GM18505 (cell line): ENCODE measurements around the gene PLD4.
A peak's percentile ranks its signal among the peaks of the same experiment; 100 is the strongest.

Experiments used
- ATAC-seq: cut with Tn5 transposase; IDR thresholded peaks from one replicate; pipeline ENCODE4 v1.9.1; 2021; ENCODE audit not compliant: unreplicated experiment
- POLR2A ChIP-seq: IDR thresholded peaks from 4 replicates; pipeline ENCODE4 v1.6.1; 2011; ENCODE audit warnings: borderline replicate concordance; ENCODE audit not compliant: insufficient read depth, insufficient read length; ENCODE audit errors: extremely low read depth

PLD4 gene

GRCh38 chr14:104924421-104925213, at the start of gene PLD4:
TSS of gene PLD4 (plus strand) at chr14:104924879. CDS start at chr14:104927141, 2,262 bp downstream.
- peak; percentile 41 for TF ChIP-seq POLR2A
- no peak for ATAC-seq

DNA sequence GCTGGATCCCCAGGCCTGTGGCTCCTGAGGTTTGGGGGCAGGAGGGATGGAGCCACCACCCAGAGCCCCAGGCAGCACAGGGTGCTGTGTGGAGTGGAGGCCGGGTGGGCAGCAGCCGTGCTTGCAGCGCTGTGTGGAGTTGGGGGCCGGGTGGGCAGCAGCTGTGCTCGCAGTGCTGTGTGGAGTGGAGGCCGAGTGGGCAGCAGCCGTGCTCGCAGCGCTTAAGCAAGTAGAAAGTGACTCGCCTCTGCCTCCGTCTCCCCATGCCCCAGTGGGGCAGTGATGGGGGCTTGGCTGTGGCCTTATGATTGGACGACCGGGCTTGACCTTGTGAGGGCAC, 49.3 kb upstream of the PLD4 start:
- no peak for ATAC-seq
- no peak for TF ChIP-seq POLR2A

DNA sequence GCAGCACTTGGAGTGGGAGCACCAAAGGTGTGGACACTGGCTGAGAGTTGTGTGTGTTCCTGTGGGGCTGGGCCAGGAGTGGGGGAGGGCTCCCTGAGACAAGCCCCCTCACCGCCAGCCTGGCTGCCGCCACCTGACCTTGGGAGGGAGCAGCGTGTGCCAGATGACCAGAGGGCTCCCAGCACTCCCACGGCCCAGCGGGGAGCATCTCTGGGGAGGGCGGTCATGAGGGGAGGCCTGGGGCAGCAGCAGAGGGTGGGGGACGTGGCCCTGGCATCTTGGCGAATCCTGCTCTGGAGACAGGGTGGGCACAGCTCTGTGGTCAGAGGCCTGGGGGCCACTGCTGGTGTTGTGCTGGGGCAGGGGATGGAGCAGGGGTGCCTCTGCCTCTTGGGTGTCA, 48.9 kb upstream of the PLD4 start:
- no peak for ATAC-seq
- no peak for TF ChIP-seq POLR2A

DNA sequence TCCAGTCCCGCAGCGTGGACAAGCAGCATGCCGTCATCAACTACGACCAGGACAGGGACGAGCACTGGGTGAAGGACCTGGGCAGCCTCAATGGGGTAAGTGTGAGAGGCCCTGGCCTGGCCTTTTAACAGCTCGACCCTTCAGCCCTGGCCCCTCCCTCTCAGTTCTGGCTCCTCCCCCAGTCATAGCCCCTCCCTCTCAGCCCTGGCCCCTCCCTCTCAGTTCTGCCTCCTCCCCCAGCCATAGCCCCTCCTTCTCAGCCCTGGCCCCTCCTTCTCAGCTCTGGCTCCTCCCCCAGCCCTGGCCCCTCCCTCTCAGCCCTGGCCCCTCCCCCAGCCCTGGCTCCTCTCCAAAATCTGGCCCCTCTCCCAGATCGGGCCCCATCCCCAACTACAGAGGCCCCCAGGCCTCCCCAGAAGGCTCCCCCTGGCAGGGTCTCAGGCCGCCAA, 48.4 kb upstream of the PLD4 start:
- no peak for ATAC-seq

DNA sequence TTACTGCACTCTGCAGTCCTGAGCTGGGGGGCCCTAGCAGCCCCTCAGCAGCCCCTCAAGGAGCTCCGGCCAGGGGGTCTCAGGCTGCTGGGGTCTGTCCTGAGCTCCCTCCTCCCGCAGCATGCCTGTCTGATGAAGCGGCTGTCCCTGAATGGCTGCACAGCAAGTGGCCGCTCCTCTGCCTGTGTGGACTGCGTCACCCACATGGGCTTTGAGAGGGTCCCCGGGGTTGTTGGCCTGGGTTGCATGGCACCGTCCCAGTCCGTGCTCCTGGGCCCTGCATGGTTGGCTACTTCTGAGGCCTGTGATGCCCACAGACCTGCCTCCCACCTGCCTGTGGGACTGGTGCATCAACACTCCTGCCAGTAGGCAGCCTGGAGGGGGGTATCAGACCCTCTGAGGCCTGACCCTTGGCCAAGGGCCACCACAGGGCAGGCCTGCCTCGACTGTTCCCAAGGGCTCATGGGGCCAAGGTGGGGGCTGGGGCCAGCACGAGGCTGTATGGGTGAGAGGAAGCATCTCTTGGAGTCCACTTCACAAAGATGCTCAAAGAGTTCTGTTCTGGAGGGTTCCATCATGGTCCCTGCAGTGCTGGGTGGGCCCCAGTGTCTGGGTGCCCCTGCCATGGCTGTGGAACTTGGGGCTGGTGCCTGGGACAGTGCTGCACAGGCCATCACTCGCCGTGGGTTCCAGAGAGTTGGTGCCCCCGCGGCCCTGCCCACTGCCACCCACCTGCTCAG, 47.4 kb upstream of the PLD4 start:
- no peak for TF ChIP-seq POLR2A
- ATAC-seq: no peak

More for the DNA sequence above, 48.4 kb upstream of the PLD4 start:
- no peak for TF ChIP-seq POLR2A

GRCh38 chr14:104877806-104878550, 46.7 kb upstream of the PLD4 start:
- no peak for ATAC-seq
- TF ChIP-seq POLR2A: no peak

DNA sequence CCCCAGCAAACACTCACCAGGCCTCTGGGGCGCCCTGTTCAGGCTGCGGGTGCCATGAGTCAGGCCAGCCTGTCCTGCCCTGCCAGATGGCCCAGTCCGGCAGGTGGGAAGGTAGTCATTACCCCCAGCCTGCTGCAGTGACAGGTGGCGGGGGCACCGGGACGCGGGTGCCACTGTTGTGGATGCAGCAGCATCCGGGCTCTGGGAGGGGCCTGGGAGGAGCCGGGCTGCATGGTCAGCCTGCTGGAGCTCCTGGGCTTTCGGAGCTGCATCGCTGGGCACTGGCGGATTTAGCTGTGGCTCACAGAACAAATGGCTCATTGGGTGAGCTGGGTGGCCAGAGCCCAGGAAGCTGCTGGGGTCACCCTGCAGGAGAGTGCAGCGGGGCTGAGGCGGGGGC, 46.1 kb upstream of the PLD4 start:
- TF ChIP-seq POLR2A: no peak
- no peak for ATAC-seq

DNA sequence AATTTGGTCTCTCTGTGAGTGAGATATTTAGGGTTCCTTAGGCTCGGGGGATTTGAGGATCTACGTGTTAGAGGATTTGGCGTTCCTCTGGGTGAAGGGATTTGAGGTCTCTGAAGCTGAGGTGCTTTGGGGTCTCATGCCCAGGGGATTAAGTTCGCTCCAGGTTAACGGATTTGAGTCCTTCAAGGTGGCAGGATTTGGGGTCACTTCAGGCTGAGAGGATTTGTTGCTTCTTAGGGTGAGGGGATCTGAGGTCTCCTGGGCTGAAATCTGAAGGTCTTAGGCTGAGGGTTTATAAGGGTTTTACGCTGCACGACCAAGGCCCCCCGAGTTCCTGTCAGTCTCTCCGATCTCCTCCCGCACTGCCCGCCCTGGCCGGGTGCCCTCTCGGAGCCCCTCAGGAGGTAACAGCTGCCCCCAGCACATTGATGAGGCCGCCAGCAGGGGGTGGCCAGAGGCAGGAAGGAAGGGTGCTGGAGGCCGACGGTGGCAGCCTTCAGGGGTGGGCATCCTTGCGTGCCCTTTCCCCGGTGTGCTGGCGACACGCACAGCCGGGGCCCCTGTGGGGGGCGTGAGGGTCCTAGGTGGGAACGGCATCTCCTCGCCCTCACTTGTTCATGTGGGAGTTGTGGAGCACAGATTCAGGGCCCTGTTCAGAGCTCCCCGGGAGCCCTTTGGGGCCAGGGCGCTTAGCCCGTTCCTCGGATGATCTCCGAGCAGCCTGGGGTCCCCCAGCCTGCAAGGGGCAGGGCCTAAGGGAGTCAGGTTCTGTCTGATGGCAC, 45.3 kb upstream of the PLD4 start:
- TF ChIP-seq POLR2A: no peak
- no peak for ATAC-seq

DNA sequence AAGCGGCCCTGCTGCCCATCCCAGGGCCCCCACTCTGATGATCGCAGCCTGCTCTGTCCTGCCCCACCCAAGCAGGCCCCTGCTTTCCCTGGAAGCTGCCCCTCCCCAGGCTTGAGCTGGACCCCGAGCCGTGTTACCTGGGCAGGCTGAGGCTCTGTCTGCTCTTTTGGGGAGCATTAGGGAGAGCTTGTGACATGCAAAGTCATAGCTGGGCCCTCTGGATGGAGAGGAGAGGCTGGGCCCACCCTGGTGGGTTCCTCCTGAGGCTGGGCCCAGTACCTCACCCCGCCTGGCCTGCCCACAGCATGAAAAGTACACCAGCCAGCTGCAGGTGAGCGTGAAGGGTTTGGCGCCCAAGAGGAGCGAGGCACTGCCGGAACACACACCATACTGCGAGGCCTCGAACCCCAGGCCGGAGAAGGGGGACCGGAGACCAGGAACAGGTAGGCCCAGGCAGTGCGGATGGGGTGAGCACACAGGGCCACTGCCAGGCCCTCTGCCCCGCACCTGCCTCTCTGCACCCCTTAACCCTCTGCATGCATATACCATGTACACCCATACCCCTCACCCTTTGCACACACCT, 44.6 kb upstream of the PLD4 start:
- no peak for TF ChIP-seq POLR2A
- no peak for ATAC-seq

- no peak for TF ChIP-seq POLR2A
- no peak for ATAC-seq
Observed at GRCh38 chr14:104880584-104881210, 44.0 kb upstream of the PLD4 start.

DNA sequence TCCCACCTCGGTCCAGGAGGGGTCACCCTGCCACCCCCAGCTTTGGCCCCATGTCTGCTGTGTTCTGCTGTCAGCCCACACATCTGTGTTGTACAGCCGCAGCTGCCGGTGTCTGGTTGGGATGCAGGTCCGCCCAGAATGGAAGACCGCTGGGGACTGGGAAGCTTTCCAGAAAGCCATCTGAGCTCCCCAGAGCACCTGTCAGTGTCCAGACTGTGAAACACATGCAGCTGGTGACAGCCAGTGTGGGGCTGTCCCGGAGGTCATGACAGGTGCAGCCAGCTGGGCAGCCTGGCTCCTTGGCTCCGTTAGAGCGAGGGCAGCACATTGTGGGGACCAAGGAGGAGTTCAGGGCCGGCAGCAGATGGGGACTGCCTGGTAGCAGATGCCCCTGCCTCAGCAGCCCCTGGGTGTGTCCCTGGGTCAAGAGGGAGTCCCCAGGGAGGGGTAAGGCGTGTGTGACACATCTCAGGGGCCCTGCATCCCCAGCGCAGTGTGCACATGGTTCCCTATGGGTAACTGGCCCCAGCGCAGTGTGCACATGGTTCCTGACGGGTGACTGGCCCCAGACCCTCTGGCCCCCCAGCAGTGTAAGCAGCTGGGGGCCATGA, 43.2 kb upstream of the PLD4 start:
- no peak for ATAC-seq
- TF ChIP-seq POLR2A: no peak
